ENCODE results near the gene NRXN3.

Gene NRXN3

GRCh38 chr14:79179985-79180384 lies 1009.8 kb downstream of the NRXN3 start:
- intact Hi-C loops (cut with micrococcal nuclease): no loop called here
- no peak overlapping the region for H3K27ac Mint-ChIP-seq
- H3K4me1 Mint-ChIP-seq (ENCODE audit: low read depth): no peaks in the 10 kb centered on the region
- H3K36me3 Mint-ChIP-seq (ENCODE audit: low read depth): no peaks in the 10 kb centered on the region
- H3K27me3 Mint-ChIP-seq: no peaks in the 10 kb centered on the region
- H3K9me3 Mint-ChIP-seq: no peaks in the 10 kb centered on the region
- H3K4me3 Mint-ChIP-seq: no peak overlapping the region

DNA sequence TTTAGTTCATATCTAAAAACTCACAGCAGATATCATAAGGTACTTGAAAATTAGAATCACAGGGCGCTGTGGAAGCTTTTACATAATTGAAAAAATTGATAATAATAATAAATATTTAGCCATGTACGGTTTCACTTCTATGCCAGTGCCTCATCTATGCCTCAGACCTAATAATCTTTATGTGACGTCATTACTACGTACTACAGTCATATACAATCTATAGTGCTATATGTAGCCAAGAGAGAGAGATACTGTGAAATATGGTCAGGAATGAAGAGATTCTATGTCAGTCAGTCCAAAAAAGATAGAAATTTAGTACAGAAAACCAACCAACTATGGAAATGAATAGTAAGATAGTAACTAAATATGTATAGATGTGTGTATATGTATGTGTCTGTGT lies 1010.5 kb downstream of the NRXN3 start:
- intact Hi-C loops (cut with micrococcal nuclease): no loop called here
- no peaks in the 10 kb centered on the region for H3K9me3 Mint-ChIP-seq
- no peak overlapping the region for H3K27ac Mint-ChIP-seq
- H3K27me3 Mint-ChIP-seq: no peaks in the 10 kb centered on the region
- no peaks in the 10 kb centered on the region for H3K36me3 Mint-ChIP-seq (ENCODE audit: low read depth)
- H3K4me1 Mint-ChIP-seq (ENCODE audit: low read depth): no peaks in the 10 kb centered on the region
- no peak overlapping the region for H3K4me3 Mint-ChIP-seq

DNA sequence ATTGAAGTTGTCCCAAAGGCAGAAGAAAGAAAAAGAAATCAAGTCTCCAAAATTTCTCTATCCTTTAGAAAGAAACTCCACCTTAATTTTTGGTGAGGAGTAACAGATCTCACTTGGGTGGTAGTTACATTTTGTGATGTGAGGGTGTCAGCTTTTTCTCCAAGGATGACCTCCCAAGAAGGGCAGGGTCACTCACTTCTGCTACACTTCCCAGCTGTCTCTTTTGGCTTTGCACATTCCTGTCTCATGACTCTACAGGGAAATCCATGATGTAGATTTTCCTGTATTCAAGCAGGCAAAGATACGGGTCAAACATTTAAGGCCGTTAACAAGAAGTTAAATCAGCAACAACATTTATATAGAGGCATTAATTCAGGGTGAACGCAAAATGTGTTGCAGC lies 1016.4 kb downstream of the NRXN3 start:
- Mint-ChIP-seq H3K27ac (no peak overlapping the region), H3K36me3 (ENCODE audit: low read depth) (no peaks in the 10 kb centered on the region), H3K4me3 (no peak overlapping the region), H3K27me3 (no peaks in the 10 kb centered on the region), H3K9me3 (no peaks in the 10 kb centered on the region), H3K4me1 (ENCODE audit: low read depth) (no peaks in the 10 kb centered on the region)
- intact Hi-C loops (cut with micrococcal nuclease): no loop called here

GRCh38 chr14:79193689-79194477 lies 1023.7 kb downstream of the NRXN3 start:
- H3K27me3 Mint-ChIP-seq: no peaks in the 10 kb centered on the region
- H3K4me1 Mint-ChIP-seq (ENCODE audit: low read depth): no peaks in the 10 kb centered on the region
- no peaks in the 10 kb centered on the region for H3K9me3 Mint-ChIP-seq
- H3K27ac Mint-ChIP-seq: no peak overlapping the region
- H3K4me3 Mint-ChIP-seq: no peak overlapping the region
- intact Hi-C loops (cut with micrococcal nuclease): no loop called here
- H3K36me3 Mint-ChIP-seq (ENCODE audit: low read depth): no peaks in the 10 kb centered on the region

GRCh38 chr14:79196216-79196615 lies 1026.0 kb downstream of the NRXN3 start:
- intact Hi-C loops (cut with micrococcal nuclease): no loop called here
- Mint-ChIP-seq H3K4me3 (no peak overlapping the region), H3K27ac (no peak overlapping the region)

DNA sequence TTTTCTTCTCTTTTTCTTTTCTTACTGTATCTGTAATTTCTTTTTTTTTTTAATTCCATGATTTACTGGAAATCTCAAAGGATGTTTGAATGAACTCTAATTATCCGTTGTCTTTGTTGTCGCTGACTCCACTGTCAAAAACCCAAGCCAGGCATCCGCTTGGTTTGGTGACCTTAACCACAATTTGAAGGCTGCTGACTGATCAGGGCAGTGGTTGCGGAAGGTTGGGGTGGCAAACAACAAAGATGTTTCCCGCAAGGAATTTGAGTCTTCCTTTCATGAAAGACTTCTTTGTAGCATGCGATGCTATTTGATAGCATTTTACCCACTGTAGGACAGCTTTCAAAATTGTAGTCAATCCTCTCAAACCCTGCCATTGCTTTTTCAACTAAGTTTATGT lies 1027.3 kb downstream of the NRXN3 start:
- no peaks in the 10 kb centered on the region for H3K9me3 Mint-ChIP-seq
- H3K27me3 Mint-ChIP-seq: no peaks in the 10 kb centered on the region
- H3K27ac Mint-ChIP-seq: no peak overlapping the region
- H3K4me1 Mint-ChIP-seq (ENCODE audit: low read depth): no peaks in the 10 kb centered on the region
- H3K4me3 Mint-ChIP-seq: no peak overlapping the region
- no peaks in the 10 kb centered on the region for H3K36me3 Mint-ChIP-seq (ENCODE audit: low read depth)
- intact Hi-C loops (cut with micrococcal nuclease): no loop called here

More at GRCh38 chr14:79196216-79196615, 1026.0 kb downstream of the NRXN3 start:
- Mint-ChIP-seq H3K36me3 (ENCODE audit: low read depth) (no peaks in the 10 kb centered on the region), H3K27me3 (no peaks in the 10 kb centered on the region), H3K9me3 (no peaks in the 10 kb centered on the region), H3K4me1 (ENCODE audit: low read depth) (no peaks in the 10 kb centered on the region)

GRCh38 chr14:79199217-79199616 lies 1029.0 kb downstream of the NRXN3 start:
- Mint-ChIP-seq H3K4me3 (no peak overlapping the region), H3K4me1 (ENCODE audit: low read depth) (no peaks in the 10 kb centered on the region), H3K27me3 (no peaks in the 10 kb centered on the region), H3K27ac (no peak overlapping the region), H3K36me3 (ENCODE audit: low read depth) (no peaks in the 10 kb centered on the region), H3K9me3 (no peaks in the 10 kb centered on the region)
- intact Hi-C loops (cut with micrococcal nuclease): no loop called here

DNA sequence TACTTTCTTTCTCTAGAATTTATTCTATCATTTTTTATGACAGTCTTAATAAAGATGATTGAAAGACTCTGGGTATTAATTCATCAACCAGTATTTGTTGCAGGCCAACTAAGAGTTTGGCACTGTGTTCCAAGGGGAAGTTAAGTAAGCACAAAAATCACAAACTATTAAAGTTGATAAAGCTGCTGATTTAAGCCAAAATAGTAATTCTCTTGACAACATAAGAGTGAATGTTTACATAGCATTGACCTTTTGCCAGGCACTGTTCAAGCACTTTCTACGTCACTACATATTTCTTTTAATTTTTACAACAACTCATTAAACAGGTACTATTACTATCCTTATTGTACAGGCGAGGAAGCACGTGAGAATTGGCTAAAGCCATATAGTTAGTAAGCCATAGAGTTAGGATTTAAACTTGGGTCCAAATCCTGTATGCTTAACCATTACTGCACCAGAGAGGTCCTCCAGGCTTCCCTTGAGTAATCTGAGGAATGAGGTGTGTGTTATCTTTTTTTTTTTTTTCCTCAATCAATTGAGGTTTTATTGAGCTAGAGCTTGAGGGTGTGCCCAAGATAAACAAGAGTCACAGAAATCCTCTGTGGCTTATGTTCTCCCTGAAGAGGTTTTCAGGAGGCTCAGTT lies 1031.5 kb downstream of the NRXN3 start:
- Mint-ChIP-seq H3K9me3 (no peaks in the 10 kb centered on the region), H3K36me3 (ENCODE audit: low read depth) (no peaks in the 10 kb centered on the region), H3K27ac (no peak overlapping the region), H3K27me3 (no peaks in the 10 kb centered on the region), H3K4me1 (ENCODE audit: low read depth) (no peaks in the 10 kb centered on the region), H3K4me3 (no peak overlapping the region)
- intact Hi-C loops (cut with micrococcal nuclease): no loop called here

- H3K9me3 Mint-ChIP-seq: no peaks in the 10 kb centered on the region
- H3K36me3 Mint-ChIP-seq (ENCODE audit: low read depth): no peaks in the 10 kb centered on the region
Measured at GRCh38 chr14:79204591-79204990, 1034.4 kb downstream of the NRXN3 start.

GRCh38 chr14:79209418-79209817 lies 1039.2 kb downstream of the NRXN3 start:
- Mint-ChIP-seq H3K4me1 (ENCODE audit: low read depth) (no peaks in the 10 kb centered on the region), H3K27ac (no peak overlapping the region), H3K9me3 (no peaks in the 10 kb centered on the region), H3K36me3 (ENCODE audit: low read depth) (no peaks in the 10 kb centered on the region), H3K4me3 (no peak overlapping the region), H3K27me3 (no peaks in the 10 kb centered on the region)
- intact Hi-C loops (cut with micrococcal nuclease): no loop called here

More at GRCh38 chr14:79204591-79204990, 1034.4 kb downstream of the NRXN3 start:
- H3K27me3 Mint-ChIP-seq: no peaks in the 10 kb centered on the region
- intact Hi-C loops (cut with micrococcal nuclease): no loop called here
- no peak overlapping the region for H3K27ac Mint-ChIP-seq
- H3K4me3 Mint-ChIP-seq: no peak overlapping the region
- no peaks in the 10 kb centered on the region for H3K4me1 Mint-ChIP-seq (ENCODE audit: low read depth)

GRCh38 chr14:79225815-79226214 lies 1055.6 kb downstream of the NRXN3 start:
- intact Hi-C loops (cut with micrococcal nuclease): no loop called here
- Mint-ChIP-seq H3K9me3 (no peaks in the 10 kb centered on the region), H3K4me1 (ENCODE audit: low read depth) (no peaks in the 10 kb centered on the region), H3K4me3 (no peak overlapping the region), H3K27ac (no peak overlapping the region), H3K27me3 (peaks cover 2% of the 10 kb centered on the region), H3K36me3 (ENCODE audit: low read depth) (no peaks in the 10 kb centered on the region)

DNA sequence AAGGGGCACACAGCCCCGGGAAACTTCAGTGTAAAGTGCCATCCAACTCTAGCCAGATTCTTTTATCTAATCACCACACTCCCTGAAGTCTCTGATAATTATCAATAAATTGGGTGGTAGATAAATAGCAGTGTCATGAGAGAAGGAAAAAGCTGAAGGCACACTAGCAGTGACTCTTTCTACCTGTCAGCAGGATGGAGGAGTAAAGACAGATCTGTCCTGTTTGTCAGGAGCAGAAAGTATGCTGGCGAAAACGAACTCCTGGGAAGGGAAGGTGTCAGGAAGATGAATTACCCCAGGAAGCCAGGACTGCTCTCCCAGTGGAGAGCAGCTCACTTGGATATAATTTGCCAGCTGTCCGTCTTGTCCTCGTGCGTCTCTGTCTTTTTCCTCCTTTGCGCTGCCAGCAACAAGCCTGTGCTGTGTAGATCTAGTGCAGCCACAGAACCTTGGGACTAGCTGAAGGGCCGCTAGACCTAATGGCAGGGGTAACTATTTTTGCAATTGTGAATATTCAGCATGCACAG lies 1059.3 kb downstream of the NRXN3 start:
- Mint-ChIP-seq H3K27ac (no peak overlapping the region), H3K27me3 (peaks cover 2% of the 10 kb centered on the region), H3K9me3 (no peaks in the 10 kb centered on the region), H3K4me1 (ENCODE audit: low read depth) (no peaks in the 10 kb centered on the region), H3K36me3 (ENCODE audit: low read depth) (no peaks in the 10 kb centered on the region), H3K4me3 (no peak overlapping the region)
- intact Hi-C loops (cut with micrococcal nuclease): no loop called here

GRCh38 chr14:79242666-79243065 lies 1072.5 kb downstream of the NRXN3 start:
- Mint-ChIP-seq H3K4me3 (no peak overlapping the region), H3K36me3 (ENCODE audit: low read depth) (no peaks in the 10 kb centered on the region), H3K4me1 (ENCODE audit: low read depth) (no peaks in the 10 kb centered on the region), H3K27me3 (no peaks in the 10 kb centered on the region), H3K9me3 (no peaks in the 10 kb centered on the region), H3K27ac (no peak overlapping the region)
- intact Hi-C loops (cut with micrococcal nuclease): no loop called here

GRCh38 chr14:79246173-79246572 lies 1076.0 kb downstream of the NRXN3 start:
- H3K27me3 Mint-ChIP-seq: no peaks in the 10 kb centered on the region

More at GRCh38 chr14:79246173-79246572, 1076.0 kb downstream of the NRXN3 start:
- no peaks in the 10 kb centered on the region for H3K36me3 Mint-ChIP-seq (ENCODE audit: low read depth)
- H3K27ac Mint-ChIP-seq: no peak overlapping the region
- H3K4me1 Mint-ChIP-seq (ENCODE audit: low read depth): no peaks in the 10 kb centered on the region
- intact Hi-C loops (cut with micrococcal nuclease): no loop called here
- no peak overlapping the region for H3K4me3 Mint-ChIP-seq
- no peaks in the 10 kb centered on the region for H3K9me3 Mint-ChIP-seq

Data from dendritic cell treated with granulocyte-macrophage colony-stimulating factor and Interleukin-4, amounts not matched to agents 40 ng/mL and 50 ng/mL, for 4 days (primary cell).